SU-DHL-6 (cell line): ENCODE results near the gene MYLK.

Source experiments
- H2AFZ ChIP-seq: fragments of 200-600 bp; sonication (generic); 2 replicates; pipeline ENCODE4 v1.6.1; 2014; ENCODE audit warnings: low read depth, mild to moderate bottlenecking, moderate library complexity, mixed read lengths, antibody characterized with exemption, low read length; ENCODE audit not compliant: severe bottlenecking
- H3F3A ChIP-seq: fragments of 200-600 bp; shearing (Covaris generic); 2 replicates; pipeline ENCODE4 v1.6.0; 2016; ENCODE audit warnings: antibody characterized with exemption, mild to moderate bottlenecking; ENCODE audit not compliant: insufficient read depth
- H3K27ac ChIP-seq: fragments of 200-600 bp; sonication (generic); 2 replicates; pipeline ENCODE4 v1.5.1; 2016; ENCODE audit warnings: low read depth, mild to moderate bottlenecking, low read length, moderate library complexity, mixed read lengths
- H3K27me3 ChIP-seq: fragments of 200-600 bp; sonication (generic), shearing (Covaris generic); 2 replicates; pipeline ENCODE4 v1.6.0; 2014; ENCODE audit warnings: mild to moderate bottlenecking, low read length
- H3K36me3 ChIP-seq: fragments of 200-600 bp; sonication (generic); 2 replicates; pipeline ENCODE4 v1.6.1; 2014; ENCODE audit warnings: mild to moderate bottlenecking, low read length, mixed read lengths
- H3K4me2 ChIP-seq: fragments of 300-600, 200-600 bp; shearing (Covaris generic), sonication (generic); 2 replicates; pipeline ENCODE4 v1.6.0; 2014; ENCODE audit warnings: low read length, low read depth, mild to moderate bottlenecking; ENCODE audit not compliant: poor library complexity, severe bottlenecking
- H3K4me3 ChIP-seq: fragments of 200-600 bp; sonication (generic); 2 replicates; pipeline ENCODE4 v1.5.1; 2014; ENCODE audit warnings: antibody characterized with exemption, low read length, mild to moderate bottlenecking, mixed read lengths; ENCODE audit not compliant: insufficient read depth, poor library complexity, severe bottlenecking
- H3K79me2 ChIP-seq: fragments of 200-600 bp; sonication (generic); 2 replicates; pipeline ENCODE4 v1.6.1; 2014; ENCODE audit warnings: mild to moderate bottlenecking, low read length, moderate library complexity; ENCODE audit not compliant: insufficient read depth
- H3K9ac ChIP-seq: fragments of 200-600 bp; sonication (generic); 2 replicates; pipeline ENCODE4 v1.7.0; 2014; ENCODE audit warnings: mild to moderate bottlenecking, low read length
- H3K9me2 ChIP-seq: fragments of 200-600 bp; sonication (generic); replicated peaks from 2 replicates; pipeline ENCODE4 v1.6.1; 2014; ENCODE audit warnings: low read length; ENCODE audit not compliant: insufficient read depth
- H3K9me3 ChIP-seq: fragments of 200-600 bp; sonication (generic); 2 replicates; pipeline ENCODE4 v1.6.1; 2014; ENCODE audit warnings: low read length, mixed read lengths; ENCODE audit not compliant: insufficient read depth
- H4K20me1 ChIP-seq: fragments of 200-600 bp; sonication (generic); 2 replicates; pipeline ENCODE4 v1.6.1; 2014; ENCODE audit warnings: low read depth, mild to moderate bottlenecking, antibody characterized with exemption, low read length, moderate library complexity, mixed read lengths
- EZH2phosphoT487 ChIP-seq: fragments of 200-600 bp; sonication (generic), shearing (Covaris generic); conservative IDR thresholded peaks from 2 replicates; pipeline ENCODE4 v1.6.1; 2018; ENCODE audit warnings: mild to moderate bottlenecking, antibody characterized with exemption, low read length, moderate library complexity, mixed read lengths
- TF ChIP-seq, protein P1 (sequence below): fragments of 200-600 bp; sonication (generic); IDR thresholded peaks from one replicate; pipeline ENCODE4 v1.5.1; 2017; ENCODE audit warnings: antibody characterized with exemption, mild to moderate bottlenecking, low read length, moderate library complexity; ENCODE audit not compliant: insufficient read depth, poor library complexity, severe bottlenecking

Gene MYLK

DNA sequence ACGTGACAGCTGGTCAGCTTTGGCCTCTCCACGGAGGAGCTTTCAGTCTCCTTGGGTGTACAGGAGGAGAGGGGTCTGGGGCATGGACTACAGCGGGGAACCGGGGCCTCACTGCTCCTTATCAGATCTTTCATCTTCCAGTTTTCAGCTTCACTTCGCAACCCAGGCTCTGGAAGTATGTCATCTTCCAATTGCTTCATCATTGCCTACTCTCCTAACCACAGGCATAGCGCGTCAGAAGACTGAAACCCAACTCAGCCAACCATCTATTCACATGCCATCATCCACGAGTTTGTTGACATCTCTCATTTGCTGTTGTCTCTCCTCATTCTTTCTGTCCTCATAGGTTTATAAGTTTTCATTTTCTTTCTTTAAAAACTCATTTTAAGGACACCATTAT lies 119.5 kb downstream of the MYLK start:
- no peak for TF ChIP-seq EZH2phosphoT487
- TF ChIP-seq, protein P1, sequence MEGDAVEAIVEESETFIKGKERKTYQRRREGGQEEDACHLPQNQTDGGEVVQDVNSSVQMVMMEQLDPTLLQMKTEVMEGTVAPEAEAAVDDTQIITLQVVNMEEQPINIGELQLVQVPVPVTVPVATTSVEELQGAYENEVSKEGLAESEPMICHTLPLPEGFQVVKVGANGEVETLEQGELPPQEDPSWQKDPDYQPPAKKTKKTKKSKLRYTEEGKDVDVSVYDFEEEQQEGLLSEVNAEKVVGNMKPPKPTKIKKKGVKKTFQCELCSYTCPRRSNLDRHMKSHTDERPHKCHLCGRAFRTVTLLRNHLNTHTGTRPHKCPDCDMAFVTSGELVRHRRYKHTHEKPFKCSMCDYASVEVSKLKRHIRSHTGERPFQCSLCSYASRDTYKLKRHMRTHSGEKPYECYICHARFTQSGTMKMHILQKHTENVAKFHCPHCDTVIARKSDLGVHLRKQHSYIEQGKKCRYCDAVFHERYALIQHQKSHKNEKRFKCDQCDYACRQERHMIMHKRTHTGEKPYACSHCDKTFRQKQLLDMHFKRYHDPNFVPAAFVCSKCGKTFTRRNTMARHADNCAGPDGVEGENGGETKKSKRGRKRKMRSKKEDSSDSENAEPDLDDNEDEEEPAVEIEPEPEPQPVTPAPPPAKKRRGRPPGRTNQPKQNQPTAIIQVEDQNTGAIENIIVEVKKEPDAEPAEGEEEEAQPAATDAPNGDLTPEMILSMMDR: no peak
- H2AFZ ChIP-seq: no peak overlapping the region
- no peak overlapping the region for H3K4me3 ChIP-seq
- no peaks in the 10 kb centered on the region for H3K9me2 ChIP-seq
- H3K27me3 ChIP-seq: no peaks in the 10 kb centered on the region
- no peak overlapping the region for H3K9ac ChIP-seq
- no peaks in the 10 kb centered on the region for H3K79me2 ChIP-seq
- H3K9me3 ChIP-seq: no peaks in the 10 kb centered on the region
- H3K4me2 ChIP-seq: no peak overlapping the region
- H3F3A ChIP-seq: no peaks in the 10 kb centered on the region
- H3K36me3 ChIP-seq: no peaks in the 10 kb centered on the region
- H4K20me1 ChIP-seq: no peaks in the 10 kb centered on the region
- no peak overlapping the region for H3K27ac ChIP-seq

DNA sequence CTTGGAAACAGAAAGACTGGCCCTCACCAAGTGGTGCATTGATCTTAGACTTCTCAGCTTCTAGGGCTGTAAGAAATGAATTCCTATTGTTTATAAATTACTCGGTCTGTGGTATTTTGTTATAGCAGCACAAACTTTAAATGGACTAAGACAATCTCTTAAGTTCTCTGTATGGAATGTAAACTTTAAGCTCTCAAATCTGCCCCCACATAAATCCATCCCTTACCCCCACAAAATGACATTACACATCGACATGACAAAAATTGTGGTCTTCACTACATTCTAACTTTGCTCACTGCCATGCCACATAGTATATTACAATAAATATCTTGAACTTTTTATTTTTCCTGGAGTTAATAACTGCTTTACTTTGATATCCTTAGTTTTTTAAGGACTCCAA lies 121.3 kb downstream of the MYLK start:
- TF ChIP-seq, protein P1: no peak
- TF ChIP-seq EZH2phosphoT487: no peak
- H3K27ac ChIP-seq: no peak overlapping the region
- no peak overlapping the region for H3K4me2 ChIP-seq
- no peak overlapping the region for H3K9ac ChIP-seq
- H3K79me2 ChIP-seq: no peaks in the 10 kb centered on the region
- H3F3A ChIP-seq: no peaks in the 10 kb centered on the region
- no peaks in the 10 kb centered on the region for H3K36me3 ChIP-seq
- no peaks in the 10 kb centered on the region for H3K27me3 ChIP-seq
- H2AFZ ChIP-seq: no peak overlapping the region
- no peak overlapping the region for H3K4me3 ChIP-seq
- no peaks in the 10 kb centered on the region for H4K20me1 ChIP-seq
- no peaks in the 10 kb centered on the region for H3K9me3 ChIP-seq
- H3K9me2 ChIP-seq: no peaks in the 10 kb centered on the region

DNA sequence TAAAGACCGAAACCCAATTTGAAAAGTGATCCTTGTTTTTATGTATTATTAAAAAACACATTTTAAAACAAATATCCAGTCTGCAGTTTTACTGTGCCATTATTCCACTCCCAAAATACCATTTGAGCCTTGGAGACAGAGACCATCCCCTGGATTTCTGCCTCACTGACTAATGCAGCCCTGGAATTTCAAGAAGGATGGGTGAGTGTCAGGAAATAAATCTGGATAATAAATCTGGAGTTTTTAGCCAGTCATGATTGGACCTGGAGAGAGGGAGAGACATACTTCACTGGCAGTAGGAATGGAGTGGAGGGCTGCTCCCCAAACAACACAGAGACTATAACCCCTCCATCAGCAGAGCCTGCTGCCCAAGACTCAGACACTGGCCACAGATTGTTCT lies 123.3 kb downstream of the MYLK start:
- Histone ChIP-seq H3K27me3 (no peaks in the 10 kb centered on the region), H3K9me2 (no peaks in the 10 kb centered on the region), H3K79me2 (no peaks in the 10 kb centered on the region), H2AFZ (no peak overlapping the region), H3F3A (no peaks in the 10 kb centered on the region), H4K20me1 (no peaks in the 10 kb centered on the region), H3K4me2 (no peak overlapping the region), H3K27ac (no peak overlapping the region), H3K9ac (no peak overlapping the region), H3K4me3 (no peak overlapping the region), H3K9me3 (no peaks in the 10 kb centered on the region), H3K36me3 (no peaks in the 10 kb centered on the region)
- TF ChIP-seq EZH2phosphoT487: no peak
- TF ChIP-seq, protein P1: no peak
